HEK293 (cell line): Measurements from ENCODE around the gene TCF20.
A peak's percentile ranks its signal among the peaks of the same experiment; 100 is the strongest.

Experiments
- GFI1B ChIP-seq: fragments of 450-650 bp; formaldehyde crosslinking; IDR thresholded peaks from 2 replicates; pipeline ENCODE4 v1.5.1; 2016; ENCODE audit warnings: missing biosample characterization, missing genetic modification characterization
- GLI4 ChIP-seq: fragments of 450-650 bp; formaldehyde crosslinking; IDR thresholded peaks from 2 replicates; pipeline ENCODE4 v1.5.1; 2016; ENCODE audit warnings: missing biosample characterization, missing genetic modification characterization
- KLF1 ChIP-seq: fragments of 450-650 bp; formaldehyde crosslinking; IDR thresholded peaks from 2 replicates; pipeline ENCODE4 v1.5.1; 2016; ENCODE audit warnings: missing biosample characterization, missing genetic modification characterization
- KLF9 ChIP-seq: fragments of 450-650 bp; formaldehyde crosslinking; IDR thresholded peaks from 2 replicates; pipeline ENCODE4 v1.5.1; 2016; ENCODE audit warnings: missing biosample characterization, missing genetic modification characterization, low read depth
- SP2 ChIP-seq: fragments of 450-650 bp; formaldehyde crosslinking; IDR thresholded peaks from 2 replicates; pipeline ENCODE4 v1.5.1; 2016; ENCODE audit warnings: missing biosample characterization, missing genetic modification characterization
- SP7 ChIP-seq: fragments of 450-650 bp; formaldehyde crosslinking; IDR thresholded peaks from 2 replicates; pipeline ENCODE4 v1.5.1; 2016; ENCODE audit warnings: missing biosample characterization, missing genetic modification characterization
- ZBTB17 ChIP-seq: fragments of 450-650 bp; formaldehyde crosslinking; IDR thresholded peaks from 2 replicates; pipeline ENCODE4 v1.5.1; 2016; ENCODE audit warnings: missing biosample characterization, missing genetic modification characterization
- ZBTB7A ChIP-seq: fragments of 450-650 bp; formaldehyde crosslinking; IDR thresholded peaks from 2 replicates; pipeline ENCODE4 v1.5.1; 2016; ENCODE audit warnings: low read depth, missing biosample characterization, missing genetic modification characterization
- ZEB2 ChIP-seq: fragments of 450-650 bp; formaldehyde crosslinking; IDR thresholded peaks from 2 replicates; pipeline ENCODE4 v1.5.1; 2016; ENCODE audit warnings: missing biosample characterization, missing genetic modification characterization
- ZFHX2 ChIP-seq: fragments of 450-650 bp; formaldehyde crosslinking; conservative IDR thresholded peaks from 2 replicates; pipeline ENCODE4 v1.5.1; 2016; ENCODE audit warnings: missing biosample characterization, missing genetic modification characterization
- ZFP37 ChIP-seq: fragments of 450-650 bp; formaldehyde crosslinking; IDR thresholded peaks from 2 replicates; pipeline ENCODE4 v1.5.1; 2016; ENCODE audit warnings: missing biosample characterization, missing genetic modification characterization
- ZFP69B ChIP-seq: fragments of 450-650 bp; formaldehyde crosslinking; IDR thresholded peaks from 2 replicates; pipeline ENCODE4 v1.5.1; 2016; ENCODE audit warnings: missing biosample characterization, missing genetic modification characterization
- ZIC2 ChIP-seq: fragments of 450-650 bp; formaldehyde crosslinking; IDR thresholded peaks from 2 replicates; pipeline ENCODE4 v1.5.1; 2016; ENCODE audit warnings: missing biosample characterization, missing genetic modification characterization
- ZNF184 ChIP-seq: fragments of 450-650 bp; IDR thresholded peaks from 2 replicates; pipeline ENCODE4 v1.5.1; 2018; ENCODE audit warnings: missing biosample characterization, mild to moderate bottlenecking, missing genetic modification characterization
- ZNF266 ChIP-seq: fragments of 450-650 bp; formaldehyde crosslinking; IDR thresholded peaks from 2 replicates; pipeline ENCODE4 v1.5.1; 2016; ENCODE audit warnings: missing biosample characterization, missing genetic modification characterization, low read depth
- ZNF274 ChIP-seq, 2 experiments: fragments of 200-500 bp in 1 of 2; fragments of 450-650 bp in 1 of 2; sonication (Bioruptor generic) in 1 of 2; formaldehyde crosslinking in 1 of 2; IDR thresholded peaks; 2 replicates each; pipeline versions ENCODE4 v1.5.1 to v1.6.1; 2014 to 2016; ENCODE audit warnings: borderline replicate concordance in 1 of 2, inconsistent platforms in 1 of 2, low read length in 1 of 2, missing biosample characterization in 1 of 2, missing genetic modification characterization in 1 of 2
- ZNF366 ChIP-seq: fragments of 450-650 bp; formaldehyde crosslinking; conservative IDR thresholded peaks from 2 replicates; pipeline ENCODE4 v1.5.1; 2016; ENCODE audit warnings: missing biosample characterization, missing genetic modification characterization
- ZNF510 ChIP-seq: fragments of 450-650 bp; formaldehyde crosslinking; IDR thresholded peaks from 2 replicates; pipeline ENCODE4 v1.5.1; 2018; ENCODE audit warnings: mild to moderate bottlenecking, missing genetic modification characterization, missing biosample characterization; ENCODE audit not compliant: insufficient replicate concordance
- ZNF626 ChIP-seq: fragments of 450-650 bp; sonication (Bioruptor Pico); formaldehyde crosslinking; IDR thresholded peaks from 2 replicates; pipeline ENCODE4 v1.5.1; 2018; ENCODE audit warnings: missing biosample characterization, missing genetic modification characterization, inconsistent platforms
- ZNF677 ChIP-seq: fragments of 450-650 bp; IDR thresholded peaks from 2 replicates; pipeline ENCODE4 v1.5.0; 2018; ENCODE audit warnings: missing biosample characterization, mild to moderate bottlenecking, missing genetic modification characterization, moderate library complexity
- ZNF777 ChIP-seq: fragments of 450-650 bp; formaldehyde crosslinking; IDR thresholded peaks from 2 replicates; pipeline ENCODE4 v1.5.1; 2017; ENCODE audit warnings: missing biosample characterization, missing genetic modification characterization, borderline replicate concordance
- ZNF785 ChIP-seq: fragments of 450-650 bp; formaldehyde crosslinking; IDR thresholded peaks from 2 replicates; pipeline ENCODE4 v1.5.1; 2016; ENCODE audit warnings: missing biosample characterization, missing genetic modification characterization
- TF ChIP-seq, protein P1 (sequence below): fragments of 450-650 bp; formaldehyde crosslinking; IDR thresholded peaks from 2 replicates; pipeline ENCODE4 v1.5.1; 2017; ENCODE audit warnings: missing biosample characterization, missing genetic modification characterization
- TF ChIP-seq, protein P2 (sequence below): fragments of 450-650 bp; formaldehyde crosslinking; IDR thresholded peaks from 2 replicates; pipeline ENCODE4 v1.5.1; 2016; ENCODE audit warnings: missing biosample characterization, missing genetic modification characterization
- TF ChIP-seq, protein P3 (sequence below): fragments of 450-650 bp; formaldehyde crosslinking; IDR thresholded peaks from 2 replicates; pipeline ENCODE4 v1.5.1; 2016; ENCODE audit warnings: missing biosample characterization, missing genetic modification characterization
- TF ChIP-seq, protein P4 (sequence below): fragments of 450-650 bp; formaldehyde crosslinking; IDR thresholded peaks from 2 replicates; pipeline ENCODE4 v1.5.1; 2016; ENCODE audit warnings: missing biosample characterization, missing genetic modification characterization
- TF ChIP-seq, protein P5 (sequence below): fragments of 450-650 bp; formaldehyde crosslinking; conservative IDR thresholded peaks from 2 replicates; pipeline ENCODE4 v1.5.1; 2016; ENCODE audit warnings: low read depth, missing biosample characterization, missing genetic modification characterization

TCF20 gene

DNA sequence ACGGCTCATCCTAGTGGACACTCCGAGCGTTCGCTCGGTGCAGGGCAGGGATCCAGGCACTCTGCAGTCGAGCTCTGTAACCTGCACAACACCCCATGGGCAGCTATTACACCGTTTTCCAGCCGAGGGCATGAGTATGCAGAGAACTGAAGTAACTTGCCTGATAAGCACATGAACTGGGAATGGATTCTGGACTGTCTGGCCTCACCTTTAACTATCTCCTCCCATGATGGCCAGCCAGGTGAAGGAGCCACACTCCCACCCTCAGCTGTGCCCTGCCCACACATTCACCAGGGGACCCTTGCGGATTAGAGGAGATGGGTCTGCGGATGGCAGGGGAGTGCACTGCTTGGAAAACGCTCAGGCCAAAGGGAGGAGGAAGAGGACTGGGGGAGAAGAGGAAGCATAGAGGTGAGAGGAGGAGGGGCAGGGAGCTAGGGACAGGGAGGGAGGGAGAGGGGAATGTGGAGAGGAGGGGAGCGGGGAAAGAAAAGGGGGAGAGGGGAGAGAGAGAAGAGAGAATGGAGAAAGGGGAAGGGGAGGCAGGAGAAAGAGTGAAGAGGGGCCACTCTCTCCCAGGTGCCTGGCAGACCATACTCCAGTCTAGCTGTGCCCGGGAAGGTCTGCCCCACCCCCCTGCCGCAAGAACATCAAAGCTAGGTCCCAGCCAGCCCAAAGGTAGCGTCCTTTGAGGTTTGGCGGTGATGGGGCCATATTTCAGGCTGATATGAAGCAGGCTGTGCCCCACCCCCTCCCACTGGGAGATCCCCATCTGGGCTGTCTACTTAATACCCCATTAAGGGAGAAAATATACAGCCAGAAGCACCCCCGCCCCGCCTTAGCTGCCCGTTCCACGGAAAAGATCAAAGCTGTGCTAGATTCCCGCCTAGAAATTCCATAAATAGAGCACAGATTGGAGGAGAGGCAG, 33.2 kb upstream of the TCF20 start (continued):
- TF ChIP-seq, protein P1, sequence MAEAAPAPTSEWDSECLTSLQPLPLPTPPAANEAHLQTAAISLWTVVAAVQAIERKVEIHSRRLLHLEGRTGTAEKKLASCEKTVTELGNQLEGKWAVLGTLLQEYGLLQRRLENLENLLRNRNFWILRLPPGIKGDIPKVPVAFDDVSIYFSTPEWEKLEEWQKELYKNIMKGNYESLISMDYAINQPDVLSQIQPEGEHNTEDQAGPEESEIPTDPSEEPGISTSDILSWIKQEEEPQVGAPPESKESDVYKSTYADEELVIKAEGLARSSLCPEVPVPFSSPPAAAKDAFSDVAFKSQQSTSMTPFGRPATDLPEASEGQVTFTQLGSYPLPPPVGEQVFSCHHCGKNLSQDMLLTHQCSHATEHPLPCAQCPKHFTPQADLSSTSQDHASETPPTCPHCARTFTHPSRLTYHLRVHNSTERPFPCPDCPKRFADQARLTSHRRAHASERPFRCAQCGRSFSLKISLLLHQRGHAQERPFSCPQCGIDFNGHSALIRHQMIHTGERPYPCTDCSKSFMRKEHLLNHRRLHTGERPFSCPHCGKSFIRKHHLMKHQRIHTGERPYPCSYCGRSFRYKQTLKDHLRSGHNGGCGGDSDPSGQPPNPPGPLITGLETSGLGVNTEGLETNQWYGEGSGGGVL (tag by site-specific recombination): peak; percentile 73
- TF ChIP-seq KLF1 (peak; percentile 70), ZNF626 (tag by site-specific recombination) (no peak), ZFP37 (tag by site-specific recombination) (no peak), ZFP69B (tag by site-specific recombination) (no peak), ZBTB17 (tag by site-specific recombination) (no peak), ZNF677 (tag by site-specific recombination) (no peak), SP7 (tag by site-specific recombination) (peak; percentile 49; the same call in 1 of the 2 replicates), SP2 (tag by site-specific recombination) (0 out of 2 replicates have a peak, but pooled peaks have one; percentile 12), ZIC2 (tag by site-specific recombination) (peak; percentile 53), ZNF366 (peak; percentile 61), ZFHX2 (tag by site-specific recombination) (peak; percentile 28; the same call in 1 of the 2 replicates), GLI4 (tag by site-specific recombination) (no peak), ZNF184 (no peak), KLF9 (tag by site-specific recombination) (0 out of 2 replicates have a peak, but pooled peaks have one; percentile 18), ZNF777 (tag by site-specific recombination) (no peak), ZBTB7A (no peak), ZNF266 (tag by site-specific recombination) (no peak), ZNF785 (tag by site-specific recombination) (no peak), ZEB2 (tag by site-specific recombination) (0 out of 2 replicates have a peak, but pooled peaks have one; percentile 16), ZNF510 (tag by site-specific recombination) (no peak), ZNF274 (IDR thresholded peaks at IDR 0.05; ENCODE audit: low read length) (no peak), ZNF274 (tag by site-specific recombination; IDR thresholded peaks at IDR 0.05; ENCODE audit: borderline replicate concordance) (no peak), GFI1B (no peak)
- TF ChIP-seq, protein P2, sequence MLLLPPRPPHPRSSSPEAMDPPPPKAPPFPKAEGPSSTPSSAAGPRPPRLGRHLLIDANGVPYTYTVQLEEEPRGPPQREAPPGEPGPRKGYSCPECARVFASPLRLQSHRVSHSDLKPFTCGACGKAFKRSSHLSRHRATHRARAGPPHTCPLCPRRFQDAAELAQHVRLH (tag by site-specific recombination): no peak
- TF ChIP-seq, protein P3, sequence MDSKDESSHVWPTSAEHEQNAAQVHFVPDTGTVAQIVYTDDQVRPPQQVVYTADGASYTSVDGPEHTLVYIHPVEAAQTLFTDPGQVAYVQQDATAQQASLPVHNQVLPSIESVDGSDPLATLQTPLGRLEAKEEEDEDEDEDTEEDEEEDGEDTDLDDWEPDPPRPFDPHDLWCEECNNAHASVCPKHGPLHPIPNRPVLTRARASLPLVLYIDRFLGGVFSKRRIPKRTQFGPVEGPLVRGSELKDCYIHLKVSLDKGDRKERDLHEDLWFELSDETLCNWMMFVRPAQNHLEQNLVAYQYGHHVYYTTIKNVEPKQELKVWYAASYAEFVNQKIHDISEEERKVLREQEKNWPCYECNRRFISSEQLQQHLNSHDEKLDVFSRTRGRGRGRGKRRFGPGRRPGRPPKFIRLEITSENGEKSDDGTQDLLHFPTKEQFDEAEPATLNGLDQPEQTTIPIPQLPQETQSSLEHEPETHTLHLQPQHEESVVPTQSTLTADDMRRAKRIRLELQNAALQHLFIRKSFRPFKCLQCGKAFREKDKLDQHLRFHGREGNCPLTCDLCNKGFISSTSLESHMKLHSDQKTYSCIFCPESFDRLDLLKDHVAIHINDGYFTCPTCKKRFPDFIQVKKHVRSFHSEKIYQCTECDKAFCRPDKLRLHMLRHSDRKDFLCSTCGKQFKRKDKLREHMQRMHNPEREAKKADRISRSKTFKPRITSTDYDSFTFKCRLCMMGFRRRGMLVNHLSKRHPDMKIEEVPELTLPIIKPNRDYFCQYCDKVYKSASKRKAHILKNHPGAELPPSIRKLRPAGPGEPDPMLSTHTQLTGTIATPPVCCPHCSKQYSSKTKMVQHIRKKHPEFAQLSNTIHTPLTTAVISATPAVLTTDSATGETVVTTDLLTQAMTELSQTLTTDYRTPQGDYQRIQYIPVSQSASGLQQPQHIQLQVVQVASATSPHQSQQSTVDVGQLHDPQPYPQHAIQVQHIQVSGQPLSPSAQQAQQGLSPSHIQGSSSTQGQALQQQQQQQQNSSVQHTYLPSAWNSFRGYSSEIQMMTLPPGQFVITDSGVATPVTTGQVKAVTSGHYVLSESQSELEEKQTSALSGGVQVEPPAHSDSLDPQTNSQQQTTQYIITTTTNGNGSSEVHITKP (tag by site-specific recombination): peak; percentile 84
- TF ChIP-seq, protein P4, sequence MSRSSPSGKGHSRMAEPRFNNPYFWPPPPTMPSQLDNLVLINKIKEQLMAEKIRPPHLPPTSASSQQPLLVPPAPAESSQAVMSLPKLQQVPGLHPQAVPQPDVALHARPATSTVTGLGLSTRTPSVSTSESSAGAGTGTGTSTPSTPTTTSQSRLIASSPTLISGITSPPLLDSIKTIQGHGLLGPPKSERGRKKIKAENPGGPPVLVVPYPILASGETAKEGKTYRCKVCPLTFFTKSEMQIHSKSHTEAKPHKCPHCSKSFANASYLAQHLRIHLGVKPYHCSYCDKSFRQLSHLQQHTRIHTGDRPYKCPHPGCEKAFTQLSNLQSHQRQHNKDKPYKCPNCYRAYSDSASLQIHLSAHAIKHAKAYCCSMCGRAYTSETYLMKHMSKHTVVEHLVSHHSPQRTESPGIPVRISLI (tag by site-specific recombination): no peak
- TF ChIP-seq, protein P5, sequence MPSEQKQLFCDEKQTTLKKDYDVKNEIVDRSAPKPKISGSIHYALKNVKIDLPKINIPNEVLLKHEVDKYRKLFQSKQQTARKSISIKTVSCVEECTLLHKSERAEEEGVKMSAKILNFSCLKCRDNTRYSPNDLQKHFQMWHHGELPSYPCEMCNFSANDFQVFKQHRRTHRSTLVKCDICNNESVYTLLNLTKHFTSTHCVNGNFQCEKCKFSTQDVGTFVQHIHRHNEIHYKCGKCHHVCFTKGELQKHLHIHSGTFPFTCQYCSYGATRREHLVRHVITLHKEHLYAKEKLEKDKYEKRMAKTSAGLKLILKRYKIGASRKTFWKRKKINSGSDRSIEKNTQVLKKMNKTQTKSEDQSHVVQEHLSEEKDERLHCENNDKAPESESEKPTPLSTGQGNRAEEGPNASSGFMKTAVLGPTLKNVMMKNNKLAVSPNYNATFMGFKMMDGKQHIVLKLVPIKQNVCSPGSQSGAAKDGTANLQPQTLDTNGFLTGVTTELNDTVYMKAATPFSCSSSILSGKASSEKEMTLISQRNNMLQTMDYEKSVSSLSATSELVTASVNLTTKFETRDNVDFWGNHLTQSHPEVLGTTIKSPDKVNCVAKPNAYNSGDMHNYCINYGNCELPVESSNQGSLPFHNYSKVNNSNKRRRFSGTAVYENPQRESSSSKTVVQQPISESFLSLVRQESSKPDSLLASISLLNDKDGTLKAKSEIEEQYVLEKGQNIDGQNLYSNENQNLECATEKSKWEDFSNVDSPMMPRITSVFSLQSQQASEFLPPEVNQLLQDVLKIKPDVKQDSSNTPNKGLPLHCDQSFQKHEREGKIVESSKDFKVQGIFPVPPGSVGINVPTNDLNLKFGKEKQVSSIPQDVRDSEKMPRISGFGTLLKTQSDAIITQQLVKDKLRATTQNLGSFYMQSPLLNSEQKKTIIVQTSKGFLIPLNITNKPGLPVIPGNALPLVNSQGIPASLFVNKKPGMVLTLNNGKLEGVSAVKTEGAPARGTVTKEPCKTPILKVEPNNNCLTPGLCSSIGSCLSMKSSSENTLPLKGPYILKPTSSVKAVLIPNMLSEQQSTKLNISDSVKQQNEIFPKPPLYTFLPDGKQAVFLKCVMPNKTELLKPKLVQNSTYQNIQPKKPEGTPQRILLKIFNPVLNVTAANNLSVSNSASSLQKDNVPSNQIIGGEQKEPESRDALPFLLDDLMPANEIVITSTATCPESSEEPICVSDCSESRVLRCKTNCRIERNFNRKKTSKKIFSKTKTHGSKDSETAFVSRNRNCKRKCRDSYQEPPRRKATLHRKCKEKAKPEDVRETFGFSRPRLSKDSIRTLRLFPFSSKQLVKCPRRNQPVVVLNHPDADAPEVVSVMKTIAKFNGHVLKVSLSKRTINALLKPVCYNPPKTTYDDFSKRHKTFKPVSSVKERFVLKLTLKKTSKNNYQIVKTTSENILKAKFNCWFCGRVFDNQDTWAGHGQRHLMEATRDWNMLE (tag by site-specific recombination): no peak
